Chondrocyte (in vitro differentiated cells): ENCODE data around the gene AOAH. TPM values are rescaled to one million over a fixed set of nuclear protein-coding genes. Genes with fewer than 3 reads are reported as not detected.

ENCODE experiments used
- DNase-seq: peaks from one replicate; pipeline ENCODE4 v3.0.0; 2021; ENCODE audit warnings: mixed read lengths, low spot score
- H3K27ac Mint-ChIP-seq: one replicate; pipeline ENCODE4 v1.8.0; 2021; ENCODE audit warnings: mild to moderate bottlenecking, moderate library complexity, mixed read lengths; ENCODE audit not compliant: unreplicated experiment
- H3K27me3 Mint-ChIP-seq: 2 replicates; pipeline ENCODE4 v1.8.0; 2021; ENCODE audit warnings: low read depth, mixed read lengths
- H3K36me3 Mint-ChIP-seq: 2 replicates; pipeline ENCODE4 v1.8.0; 2021; ENCODE audit warnings: low read depth, mixed read lengths
- H3K4me1 Mint-ChIP-seq: 2 replicates; pipeline ENCODE4 v1.8.0; 2021; ENCODE audit warnings: low read depth, mild to moderate bottlenecking, mixed read lengths
- H3K4me3 Mint-ChIP-seq: one replicate; pipeline ENCODE4 v1.8.0; 2021; ENCODE audit warnings: mild to moderate bottlenecking, moderate library complexity, mixed read lengths; ENCODE audit not compliant: unreplicated experiment
- H3K9me3 Mint-ChIP-seq: 2 replicates; pipeline ENCODE4 v1.8.0; 2021; ENCODE audit warnings: low read depth, mixed read lengths
- CTCF ChIP-seq: fragments of 200-600 bp; sonication (generic); IDR thresholded peaks from 2 replicates; pipeline ENCODE4 v1.5.0; 2021; ENCODE audit warnings: antibody characterized with exemption, mild to moderate bottlenecking, moderate library complexity
- total RNA-seq: library from RNA; stranded (reverse); gene quantifications from 3 replicates; pipeline ENCODE4 v1.2.1, GENCODE V29; 2021

The AOAH gene
- total RNA-seq, 1 donor from 2014 or later, result not detected

DNA sequence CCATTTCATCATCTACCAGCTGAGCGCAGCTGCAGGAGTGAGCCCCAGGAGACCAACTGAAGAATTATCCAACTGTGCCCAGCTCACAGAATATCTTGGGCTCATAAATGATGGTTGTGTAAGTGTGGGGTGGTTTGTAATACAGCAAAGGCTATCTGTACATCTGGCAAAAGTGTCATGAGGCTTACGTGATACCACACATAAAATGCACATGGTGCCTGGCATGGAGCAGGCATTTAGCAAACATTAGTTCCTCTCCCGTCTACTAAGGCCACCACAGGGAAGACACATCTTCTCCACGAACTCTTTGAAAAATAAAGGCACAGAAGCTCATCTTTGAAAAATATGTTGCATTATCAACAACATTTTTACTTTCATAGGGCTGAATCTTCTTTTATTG lies 32.3 kb downstream of the AOAH start:
- Mint-ChIP-seq H3K9me3 (no peaks in the 10 kb centered on the region), H3K27ac (no peak overlapping the region), H3K36me3 (no peaks in the 10 kb centered on the region), H3K27me3 (peaks cover 3% of the 10 kb centered on the region), H3K4me3 (no peak overlapping the region), H3K4me1 (no peaks in the 10 kb centered on the region)
- TF ChIP-seq CTCF, result no peak
- DNase-seq, result no peak

DNA sequence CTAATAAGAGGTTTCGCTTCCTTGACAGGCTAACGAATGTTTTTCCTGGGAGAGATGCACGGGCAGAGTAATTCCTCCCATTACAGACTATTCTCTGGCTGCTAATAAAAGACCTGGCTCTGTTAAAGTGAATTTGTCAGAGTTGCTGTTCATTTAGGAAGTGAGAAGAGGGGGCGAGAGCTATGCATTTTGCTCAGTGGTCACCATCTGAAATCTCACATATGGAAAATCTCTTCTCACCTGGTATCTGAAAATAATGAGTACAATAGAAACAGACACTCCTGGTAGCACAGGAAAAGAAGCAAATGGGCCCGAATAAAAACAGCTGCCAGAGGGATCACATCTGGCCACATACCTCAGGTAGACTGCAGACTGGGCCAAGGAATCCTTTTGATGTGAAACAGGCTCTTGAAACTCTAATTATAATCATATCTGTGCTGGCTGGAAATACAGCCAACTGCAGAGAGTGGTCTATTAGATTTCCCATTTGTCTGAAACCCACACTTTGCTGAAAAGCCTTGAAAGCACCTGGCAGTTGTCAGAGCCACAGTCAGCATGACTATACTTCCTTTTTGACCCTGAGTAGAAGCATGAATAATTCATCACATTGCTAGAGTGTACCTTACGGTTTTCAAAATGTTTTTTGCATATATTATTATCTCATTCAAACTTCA lies 33.6 kb downstream of the AOAH start:
- H3K4me1 Mint-ChIP-seq, result peaks cover 4% of the 10 kb centered on the region
- no peak overlapping the region for H3K27ac Mint-ChIP-seq
- no peak overlapping the region for H3K4me3 Mint-ChIP-seq
- DNase-seq, result no peak
- peaks cover 3% of the 10 kb centered on the region for H3K27me3 Mint-ChIP-seq
- no peaks in the 10 kb centered on the region for H3K9me3 Mint-ChIP-seq
- no peak for TF ChIP-seq CTCF
- H3K36me3 Mint-ChIP-seq, result no peaks in the 10 kb centered on the region

- H3K4me3 Mint-ChIP-seq, result no peak overlapping the region
- no peaks in the 10 kb centered on the region for H3K9me3 Mint-ChIP-seq
- peaks cover 3% of the 10 kb centered on the region for H3K27me3 Mint-ChIP-seq
- no peak for TF ChIP-seq CTCF
- H3K27ac Mint-ChIP-seq, result no peak overlapping the region
- H3K4me1 Mint-ChIP-seq, result peaks cover 4% of the 10 kb centered on the region
- H3K36me3 Mint-ChIP-seq, result no peaks in the 10 kb centered on the region
- no peak for DNase-seq
These were observed 34.3 kb downstream of the AOAH start for GRCh38 chr7:36690041-36690440.

GRCh38 chr7:36686499-36686898 lies 37.8 kb downstream of the AOAH start:
- Mint-ChIP-seq H3K27me3 (no peaks in the 10 kb centered on the region), H3K4me1 (peaks cover 4% of the 10 kb centered on the region), H3K36me3 (no peaks in the 10 kb centered on the region), H3K9me3 (no peaks in the 10 kb centered on the region), H3K27ac (peak overlapping the region; percentile 28), H3K4me3 (no peak overlapping the region)
- DNase-seq, result no peak
- no peak for TF ChIP-seq CTCF

- H3K27me3 Mint-ChIP-seq, result no peaks in the 10 kb centered on the region
- H3K4me3 Mint-ChIP-seq, result no peak overlapping the region
- H3K27ac Mint-ChIP-seq, result no peak overlapping the region
These were observed 39.3 kb downstream of the AOAH start for GRCh38 chr7:36684954-36685353.

More at GRCh38 chr7:36684954-36685353, 39.3 kb downstream of the AOAH start:
- Mint-ChIP-seq H3K36me3 (no peaks in the 10 kb centered on the region), H3K9me3 (no peaks in the 10 kb centered on the region), H3K4me1 (peaks cover 4% of the 10 kb centered on the region)
- DNase-seq, result no peak
- no peak for TF ChIP-seq CTCF
